C4-2B (cell line): ENCODE results near the gene EPS15.
"Not testable (repeated sequence)": the region's sequence is repeated elsewhere in the genome, so short reads cannot be mapped to it uniquely, and the experiment has no call there.

Experiments
- H3K27ac ChIP-seq: fragments of 450-650 bp; 2 replicates; pipeline ENCODE4 v1.5.1; 2017
- ZFX ChIP-seq: fragments of 450-650 bp; IDR thresholded peaks from 2 replicates; pipeline ENCODE4 v1.6.1; 2017
- TF ChIP-seq, protein P1 (sequence below): fragments of 450-650 bp; conservative IDR thresholded peaks from 2 replicates; pipeline ENCODE4 v1.5.1; 2017; ENCODE audit warnings: mild to moderate bottlenecking

Gene EPS15

DNA sequence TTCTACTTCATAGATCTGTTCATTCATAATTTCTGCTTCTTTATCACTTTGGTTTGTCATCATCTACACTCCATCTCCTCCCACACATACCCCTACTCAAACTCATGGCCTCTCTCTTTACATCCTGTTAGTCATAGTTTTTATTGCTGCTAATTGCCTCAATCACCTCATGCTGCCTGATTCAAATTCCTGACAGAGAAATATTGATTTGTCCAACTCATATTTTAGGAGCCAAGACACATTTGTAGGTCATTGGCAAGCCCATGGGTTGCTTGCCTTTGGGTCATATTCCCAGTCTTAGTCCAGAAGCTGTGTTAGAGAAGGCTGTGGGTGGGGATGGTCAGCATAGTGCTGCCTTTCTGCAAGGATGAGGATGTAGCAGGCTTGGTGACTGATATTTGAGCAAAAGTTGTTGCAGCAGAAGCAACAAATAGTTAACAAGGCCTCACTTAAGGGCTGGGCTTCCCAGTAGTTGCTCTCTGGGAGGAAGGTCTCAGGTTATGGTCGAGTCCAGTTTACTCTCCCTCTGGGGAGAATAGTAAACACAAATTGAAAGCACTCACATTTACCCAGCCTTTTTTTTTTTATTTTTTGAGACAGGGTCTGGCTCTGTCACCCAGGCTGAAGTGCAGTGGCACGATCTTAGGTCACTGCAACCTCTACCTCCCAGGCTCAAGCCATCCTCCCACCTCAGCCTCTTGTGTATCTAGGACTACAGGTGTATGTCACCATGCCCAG lies 22.4 kb upstream of the EPS15 start:
- no peak overlapping the region for H3K27ac ChIP-seq
- TF ChIP-seq ZFX, result no peak
- TF ChIP-seq, protein P1, sequence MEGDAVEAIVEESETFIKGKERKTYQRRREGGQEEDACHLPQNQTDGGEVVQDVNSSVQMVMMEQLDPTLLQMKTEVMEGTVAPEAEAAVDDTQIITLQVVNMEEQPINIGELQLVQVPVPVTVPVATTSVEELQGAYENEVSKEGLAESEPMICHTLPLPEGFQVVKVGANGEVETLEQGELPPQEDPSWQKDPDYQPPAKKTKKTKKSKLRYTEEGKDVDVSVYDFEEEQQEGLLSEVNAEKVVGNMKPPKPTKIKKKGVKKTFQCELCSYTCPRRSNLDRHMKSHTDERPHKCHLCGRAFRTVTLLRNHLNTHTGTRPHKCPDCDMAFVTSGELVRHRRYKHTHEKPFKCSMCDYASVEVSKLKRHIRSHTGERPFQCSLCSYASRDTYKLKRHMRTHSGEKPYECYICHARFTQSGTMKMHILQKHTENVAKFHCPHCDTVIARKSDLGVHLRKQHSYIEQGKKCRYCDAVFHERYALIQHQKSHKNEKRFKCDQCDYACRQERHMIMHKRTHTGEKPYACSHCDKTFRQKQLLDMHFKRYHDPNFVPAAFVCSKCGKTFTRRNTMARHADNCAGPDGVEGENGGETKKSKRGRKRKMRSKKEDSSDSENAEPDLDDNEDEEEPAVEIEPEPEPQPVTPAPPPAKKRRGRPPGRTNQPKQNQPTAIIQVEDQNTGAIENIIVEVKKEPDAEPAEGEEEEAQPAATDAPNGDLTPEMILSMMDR, result no peak

- H3K27ac ChIP-seq, result no peak overlapping the region
- TF ChIP-seq ZFX, result no peak
These were observed 18.5 kb upstream of the EPS15 start for GRCh38 chr1:51537568-51537967.

DNA sequence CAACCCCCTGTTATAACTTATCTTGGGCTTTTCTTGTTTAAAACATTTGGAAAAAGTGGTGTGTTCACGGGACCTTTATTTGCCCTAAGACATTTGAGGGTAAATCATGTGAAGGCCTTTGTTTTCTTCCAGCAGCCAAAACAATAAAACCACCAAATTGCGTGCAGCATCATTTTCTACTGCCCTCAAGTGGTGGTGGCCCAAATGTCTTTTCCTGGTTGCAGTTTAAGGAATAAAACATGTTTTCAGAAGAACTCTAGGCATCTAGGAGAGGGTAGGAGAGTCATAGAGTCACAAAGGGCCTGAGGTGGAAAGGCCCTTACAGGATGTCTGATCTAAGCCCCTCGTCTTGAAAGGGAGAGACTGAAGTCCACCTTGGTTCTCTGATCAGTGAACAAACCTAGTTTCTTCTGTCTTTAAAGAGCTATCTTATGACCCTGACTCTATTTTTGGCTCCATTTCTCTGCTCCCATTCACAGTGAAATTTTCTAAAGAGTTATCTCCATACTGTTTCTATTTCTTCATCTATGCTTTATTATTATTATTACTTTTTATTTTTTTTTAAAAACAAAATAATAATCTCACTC lies 16.0 kb upstream of the EPS15 start:
- H3K27ac ChIP-seq, result no peak overlapping the region
- TF ChIP-seq ZFX, result no peak
- TF ChIP-seq, protein P1, result peak; percentile 84

- no peak overlapping the region for H3K27ac ChIP-seq
- TF ChIP-seq ZFX, result no peak
- TF ChIP-seq, protein P1, result no peak
These were observed 15.4 kb upstream of the EPS15 start for GRCh38 chr1:51534447-51534846.

- TF ChIP-seq ZFX, result no peak
- TF ChIP-seq, protein P1, result no peak
- no peak overlapping the region for H3K27ac ChIP-seq
These were observed 13.8 kb upstream of the EPS15 start for GRCh38 chr1:51532853-51533252.

- H3K27ac ChIP-seq, result not testable (repeated sequence)
These were observed 11.4 kb upstream of the EPS15 start for GRCh38 chr1:51530447-51530846.

DNA sequence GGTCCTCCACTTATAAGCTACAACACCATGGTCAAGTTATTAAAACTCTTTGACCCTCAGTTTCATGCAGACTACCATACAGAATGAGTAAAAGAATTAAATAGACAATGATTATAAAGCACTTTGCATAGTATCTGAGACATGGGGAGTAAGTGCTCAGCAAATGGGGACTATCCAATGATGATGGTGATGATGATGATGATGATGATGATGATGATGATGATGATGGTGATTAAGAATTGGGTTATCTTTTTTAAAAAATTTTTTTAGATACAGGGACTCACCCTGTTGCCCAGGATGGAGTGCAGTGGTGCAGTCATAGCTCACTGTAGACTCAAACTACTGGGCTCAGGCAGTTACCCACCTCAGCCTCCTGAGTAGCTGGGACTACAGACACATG lies 8.1 kb upstream of the EPS15 start:
- no peak for TF ChIP-seq ZFX
- TF ChIP-seq, protein P1, result no peak
- no peak overlapping the region for H3K27ac ChIP-seq

DNA sequence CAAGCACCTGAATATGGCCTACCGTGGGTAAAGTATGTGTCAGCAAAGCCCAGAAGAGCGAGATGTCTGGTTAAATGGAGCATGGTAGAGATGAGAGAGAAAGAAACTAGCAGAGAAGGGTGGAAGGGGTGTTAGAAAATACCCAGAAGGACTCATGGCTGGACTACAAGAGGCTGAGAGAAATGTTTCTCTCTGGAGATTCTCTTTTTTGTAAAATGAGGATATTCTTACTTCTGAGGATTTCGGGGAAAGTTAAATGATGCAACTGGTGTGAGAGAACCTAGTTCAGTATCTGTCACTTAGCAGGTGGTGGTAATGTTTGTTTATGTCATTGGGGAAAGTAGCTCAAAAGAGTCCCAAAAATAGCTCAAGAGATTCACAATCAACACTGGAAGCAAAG lies 7.2 kb upstream of the EPS15 start:
- no peak for TF ChIP-seq ZFX
- TF ChIP-seq, protein P1, result no peak

More for the DNA sequence above, 7.2 kb upstream of the EPS15 start:
- no peak overlapping the region for H3K27ac ChIP-seq
